Measurements from ENCODE around the gene LMTK2.

- no peak for TF ChIP-seq CTCF (IDR thresholded peaks at IDR 0.05 in 2 of 3, conservative IDR thresholded peaks at IDR 0.05 in 1 of 3; ENCODE audit: borderline replicate concordance in 1 of 3, insufficient read depth in 1 of 3, low read depth in 2 of 3, low read length in 2 of 3)
- no peak for TF ChIP-seq YY1 (IDR thresholded peaks at IDR 0.05; ENCODE audit: extremely low read depth, insufficient replicate concordance, low read depth, low read length)
- no peak for TF ChIP-seq POLR2AphosphoS5 (IDR thresholded peaks at IDR 0.05; ENCODE audit: low read depth, low read length)
- no peak for TF ChIP-seq ELF1 (IDR thresholded peaks at IDR 0.05; ENCODE audit: borderline replicate concordance, low read depth)
- no peak for TF ChIP-seq EZH2phosphoT487 (IDR thresholded peaks at IDR 0.05; ENCODE audit: borderline replicate concordance)
Observed at GRCh38 chr7:98248156-98248555, 141.5 kb downstream of the LMTK2 start.

Data from HCT116 (cell line).